ENCODE measurements around the gene KRT77.

Gene KRT77

GRCh38 chr12:52692254-52692653, 11.1 kb downstream of the KRT77 start:
- no peak for DNase-seq (ENCODE audit: low spot score)

GRCh38 chr12:52691841-52692150, 11.5 kb downstream of the KRT77 start:
- DNase-seq (ENCODE audit: low spot score) = no peak

DNA sequence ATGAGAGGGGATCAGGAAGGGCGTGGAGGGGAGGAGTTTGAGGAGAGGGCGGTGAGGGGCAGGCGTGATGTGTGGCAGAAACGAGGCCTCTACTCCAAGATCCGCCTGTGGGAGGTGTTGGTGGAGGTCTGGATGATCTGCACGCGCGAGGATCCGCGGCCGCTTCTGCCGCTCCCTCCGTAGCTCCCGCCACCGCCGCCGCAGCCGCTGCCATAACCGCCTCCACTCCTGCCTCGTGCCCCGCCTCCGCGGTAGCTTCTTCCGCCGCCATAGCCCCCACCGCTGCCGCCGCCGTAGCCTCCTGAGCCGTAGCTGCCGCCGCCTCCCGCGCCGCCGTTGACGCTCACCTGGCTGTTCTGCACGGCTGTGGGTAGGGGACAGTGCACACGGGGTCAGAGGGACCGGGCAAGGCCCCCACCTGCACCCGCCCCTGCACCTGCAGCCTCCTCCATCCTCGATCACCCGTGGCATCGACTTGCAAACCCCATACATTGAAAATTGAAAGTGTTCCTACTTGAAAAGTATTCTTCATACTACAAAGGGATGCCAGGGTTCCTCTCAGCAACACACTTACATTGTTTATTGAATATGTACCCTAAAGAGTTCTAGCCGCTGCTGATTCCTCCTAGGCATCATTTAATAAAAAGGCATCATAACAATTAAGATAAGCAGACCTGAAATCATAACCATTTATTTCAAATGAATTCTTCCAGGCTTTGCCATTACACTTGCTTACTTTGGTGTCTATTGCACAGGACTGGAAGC, 12.1 kb downstream of the KRT77 start:
- DNase-seq (ENCODE audit: low spot score) = no peak

DNA sequence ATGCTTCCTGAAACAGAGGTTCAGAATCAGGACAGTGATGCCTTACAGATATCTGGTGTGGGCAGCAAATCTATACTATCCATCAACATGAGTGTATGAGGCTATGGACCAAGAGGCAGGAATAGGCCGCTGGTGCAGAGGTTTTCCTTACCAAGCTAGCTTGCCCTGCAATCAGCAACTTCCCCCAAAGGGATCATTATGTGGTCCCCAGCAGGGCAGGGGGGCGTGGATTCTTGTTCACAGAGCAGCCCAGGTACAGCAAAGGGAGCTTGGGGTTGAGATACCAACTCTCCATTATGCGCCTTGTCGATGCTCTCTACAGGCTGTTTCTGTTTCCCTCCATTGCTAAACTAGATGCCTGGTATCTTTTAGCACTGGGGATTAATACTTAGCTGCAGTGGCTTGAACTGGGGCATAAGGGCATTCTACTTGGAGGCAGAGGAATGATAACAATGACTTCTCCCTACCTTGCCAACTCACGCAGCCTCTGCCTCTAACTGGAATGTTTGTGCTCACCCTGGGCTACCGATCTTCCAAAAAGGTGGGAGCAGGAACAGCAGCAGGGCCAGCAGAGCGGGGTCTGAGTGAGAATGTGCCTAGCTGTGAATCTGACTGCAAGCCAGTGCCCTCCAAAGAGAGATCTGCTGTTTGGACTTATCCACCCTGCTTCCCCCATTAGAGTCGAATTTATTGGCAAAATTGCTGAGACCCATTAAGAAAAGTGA, 12.8 kb downstream of the KRT77 start:
- DNase-seq (ENCODE audit: low spot score) = no peak

- DNase-seq (ENCODE audit: low spot score) = no peak
These were observed 13.4 kb downstream of the KRT77 start for GRCh38 chr12:52689936-52690335.

GRCh38 chr12:52689239-52689638, 14.1 kb downstream of the KRT77 start:
- no peak for DNase-seq (ENCODE audit: low spot score)

DNA sequence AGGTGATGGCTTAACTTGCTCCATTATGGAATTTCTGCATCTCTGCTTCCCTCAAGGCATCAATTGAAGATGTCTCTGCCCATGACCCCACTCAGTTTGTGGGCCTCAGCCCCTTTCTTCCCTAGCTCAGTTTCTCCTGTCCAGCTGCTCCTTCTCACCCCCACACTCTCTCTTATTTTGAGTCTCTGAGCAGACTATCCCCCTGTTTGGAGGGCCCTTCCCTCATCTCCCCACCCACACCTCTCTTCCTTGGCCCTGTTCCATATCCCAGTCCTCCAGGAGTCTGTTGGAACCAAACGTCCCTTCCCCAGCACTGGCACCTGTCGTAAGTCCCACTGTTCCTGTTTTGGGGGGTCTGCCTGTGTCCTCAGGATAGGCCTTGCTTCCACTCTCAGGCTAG, 14.8 kb downstream of the KRT77 start:
- DNase-seq (ENCODE audit: low spot score) = no peak

- DNase-seq (ENCODE audit: low spot score) = no peak
These were observed 15.6 kb downstream of the KRT77 start for GRCh38 chr12:52687497-52688385.

DNA sequence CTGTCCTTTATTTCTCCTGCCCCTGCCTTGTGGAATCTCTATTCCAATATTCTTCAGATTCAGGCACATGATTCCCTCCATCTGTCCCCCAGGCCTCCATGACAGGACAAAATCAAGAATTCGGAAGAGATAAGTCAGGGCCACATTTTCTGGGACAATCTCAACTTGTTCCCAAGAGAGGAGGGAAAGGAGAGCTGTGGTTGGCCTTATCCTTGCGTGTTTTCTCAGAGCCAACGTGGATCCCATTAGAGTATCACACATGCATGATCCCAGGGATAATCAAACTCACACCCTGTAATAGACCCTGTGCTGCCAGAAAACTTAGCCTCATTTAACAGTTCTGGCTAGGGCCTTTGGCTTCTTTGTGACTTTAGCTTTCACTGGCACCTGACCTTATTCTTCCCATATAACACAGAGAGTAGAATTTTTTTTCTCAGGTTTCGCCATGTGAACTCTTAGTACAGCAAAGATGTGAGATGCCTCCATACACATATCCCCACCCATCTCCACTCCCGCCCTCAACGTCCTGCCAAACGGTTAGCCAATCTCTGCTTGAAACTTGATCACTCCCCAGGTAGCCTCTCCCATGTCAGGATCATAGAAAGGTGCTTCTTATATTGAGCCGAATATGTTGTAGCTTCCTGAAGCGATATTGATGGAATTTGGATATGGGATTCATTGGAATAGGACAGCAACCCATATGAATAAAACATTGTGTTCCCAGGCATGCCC, 16.4 kb downstream of the KRT77 start:
- DNase-seq (ENCODE audit: low spot score) = no peak

- no peak for DNase-seq (ENCODE audit: low spot score)
These were observed 17.3 kb downstream of the KRT77 start for GRCh38 chr12:52686063-52686462.

DNA sequence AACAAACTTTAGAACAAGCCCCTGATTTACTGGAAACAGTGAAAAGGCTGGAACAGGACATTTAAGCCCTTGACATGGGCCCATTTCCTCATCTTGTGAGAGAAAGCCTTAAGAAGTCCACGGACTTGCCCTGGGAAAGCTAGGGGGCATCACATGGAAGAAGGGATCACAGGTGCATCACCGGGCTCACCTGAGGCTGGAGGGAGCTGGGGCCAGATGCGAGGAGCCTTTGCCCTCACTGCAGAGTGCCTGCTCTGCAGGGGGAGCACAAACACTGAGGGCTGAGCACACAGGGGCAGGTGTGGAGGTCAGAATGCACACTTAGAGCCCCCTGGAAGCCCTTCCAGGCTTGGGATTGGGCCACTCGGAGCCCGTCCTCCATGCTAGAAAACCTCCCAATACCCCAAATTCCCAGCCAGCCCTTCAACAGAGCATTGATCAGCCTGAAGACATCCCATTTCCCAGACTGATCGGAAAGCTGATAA, 17.9 kb downstream of the KRT77 start:
- DNase-seq (ENCODE audit: low spot score) = no peak

GRCh38 chr12:52684431-52684830, 18.9 kb downstream of the KRT77 start:
- no peak for DNase-seq (ENCODE audit: low spot score)

- no peak for DNase-seq (ENCODE audit: low spot score)
These were observed 19.6 kb downstream of the KRT77 start for GRCh38 chr12:52683575-52684300.

DNA sequence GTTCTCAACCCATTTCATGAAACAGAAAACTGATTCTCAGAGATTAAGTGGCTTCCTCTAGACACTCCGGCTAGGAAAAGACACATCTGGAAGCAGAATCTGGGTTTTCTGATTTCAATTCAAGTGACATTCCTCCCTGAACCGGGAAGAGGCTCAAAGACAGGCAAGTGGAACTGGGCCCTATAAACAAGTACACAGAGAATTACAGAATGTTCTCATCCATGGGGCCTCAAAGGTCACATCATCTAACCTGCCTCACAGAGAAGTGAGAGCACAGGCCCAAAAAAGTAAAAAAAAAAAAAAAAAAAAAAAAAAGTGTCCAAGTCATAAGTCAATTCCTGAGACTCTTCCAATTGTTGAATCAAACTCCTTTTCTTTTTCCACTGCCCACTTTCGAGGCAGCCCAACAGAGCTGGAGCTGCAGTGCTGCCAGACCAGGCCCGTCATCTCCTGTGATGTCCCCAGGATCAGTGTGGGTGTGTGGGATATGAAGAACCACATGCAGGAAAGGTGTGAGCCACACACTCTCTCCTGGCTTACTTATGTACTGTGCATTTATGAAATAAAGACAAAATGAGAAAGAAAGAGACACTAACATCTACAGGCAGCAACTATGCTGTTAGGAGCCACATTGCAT, 20.3 kb downstream of the KRT77 start:
- DNase-seq (ENCODE audit: low spot score) = no peak

DNA sequence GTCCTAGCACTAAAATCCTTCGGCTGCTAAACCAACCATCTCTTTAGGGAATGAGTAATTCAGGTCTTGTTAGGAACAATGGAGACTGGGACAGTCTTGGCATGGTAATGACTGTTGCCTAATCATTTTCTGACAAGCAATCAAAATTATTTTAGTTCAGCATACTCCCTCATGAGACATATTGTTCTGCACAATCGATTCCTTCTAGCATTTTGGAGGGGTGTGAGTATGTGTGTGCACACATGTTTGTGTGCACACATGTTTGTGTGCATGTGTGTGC, 21.0 kb downstream of the KRT77 start:
- no peak for DNase-seq (ENCODE audit: low spot score)

- no peak for DNase-seq (ENCODE audit: low spot score)
These were observed 21.6 kb downstream of the KRT77 start for GRCh38 chr12:52681526-52682380.

DNA sequence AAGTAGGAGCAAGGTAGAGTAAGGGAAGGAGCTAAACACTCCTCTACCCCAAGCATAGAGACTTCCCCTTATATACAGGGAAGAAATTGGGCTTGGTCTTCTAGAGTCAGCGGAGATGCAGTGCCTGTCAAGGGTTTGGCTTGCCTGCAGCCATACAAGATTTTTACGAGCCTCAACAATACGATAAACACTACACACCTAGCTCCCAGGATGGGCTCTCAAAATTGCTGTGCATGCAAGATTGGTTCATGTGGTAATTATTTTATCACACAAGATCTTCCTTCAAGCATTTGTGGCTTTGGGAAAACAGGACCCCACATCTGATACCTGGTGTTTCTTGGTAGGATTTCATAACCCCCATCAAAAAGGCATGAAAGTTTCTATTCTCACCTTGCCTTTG, 23.0 kb downstream of the KRT77 start, which contains the start of gene KRT1:
TSS of gene KRT1 (minus strand) at position 45 of the 400 bp plus-strand sequence. CDS start 59 bp downstream, outside the sequence.
- DNase-seq (ENCODE audit: low spot score) = no peak

- no peak for DNase-seq (ENCODE audit: low spot score)
These were observed 23.4 kb downstream of the KRT77 start for GRCh38 chr12:52679875-52680274.

GRCh38 chr12:52677671-52678070, 25.7 kb downstream of the KRT77 start:
- DNase-seq (ENCODE audit: low spot score) = no peak

DNA sequence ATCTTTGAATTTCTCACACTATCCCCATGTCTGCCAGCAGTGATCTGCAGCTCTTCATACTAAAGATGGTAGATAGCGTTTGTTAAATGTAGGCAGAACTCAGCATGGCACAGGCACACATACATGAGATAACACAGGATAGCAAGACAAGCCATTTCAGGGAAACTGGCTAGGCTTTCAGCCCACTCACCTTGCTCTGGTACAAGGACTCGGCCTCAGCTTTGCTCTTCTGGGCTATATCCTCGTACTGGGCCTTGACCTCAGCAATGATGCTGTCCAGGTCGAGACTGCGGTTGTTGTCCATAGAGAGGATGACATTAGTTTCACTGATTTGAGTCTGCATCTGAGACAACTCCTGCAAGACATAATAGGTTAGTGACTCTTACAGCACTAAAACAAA, 26.2 kb downstream of the KRT77 start:
- no peak for DNase-seq (ENCODE audit: low spot score)

Data from left forelimb (tissue), 1 donor.